ENCODE results near the gene PEX10. TPM values are rescaled to one million over a fixed set of nuclear protein-coding genes. Genes with fewer than 3 reads are reported as not detected.

The PEX10 gene
- total RNA-seq, 5 donors from 2014 or later (not counting 1 experiment from before 2014, with no cell fraction given), result 11.7 to 13.2 (median 12.2) TPM

DNA sequence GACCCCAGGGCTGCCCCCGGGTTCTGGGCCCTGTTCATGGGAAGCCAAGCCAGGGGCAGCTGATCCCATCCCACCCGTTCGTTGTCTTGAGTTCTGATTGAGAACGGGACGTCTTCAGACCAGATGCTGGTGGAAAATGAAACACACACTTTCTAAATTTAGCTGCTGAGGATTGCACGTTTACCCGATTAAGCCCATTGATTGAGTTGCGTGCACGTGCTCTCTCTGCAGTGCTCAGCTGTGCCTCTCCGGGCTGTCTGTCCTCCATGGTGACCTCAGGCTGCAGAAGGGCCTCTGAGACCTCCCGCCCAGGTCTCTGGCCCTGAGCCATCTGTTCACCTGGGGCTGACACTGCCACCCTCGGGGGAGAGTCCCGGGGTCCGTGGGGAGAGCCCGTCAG is 27.0 kb upstream of the PEX10 start:
- Histone ChIP-seq H3K27me3 (replicated peaks in 1 of 2; ENCODE audit: control insufficient read depth in 2 of 2, extremely low read depth in 1 of 2, insufficient read depth in 2 of 2, low read length in 1 of 2) (peaks cover 0 to 31% of the 10 kb centered on the region in 2 experiments), H3K4me3 (ENCODE audit: control insufficient read depth in 1 of 2, extremely low read depth in 1 of 2, low read length in 1 of 2) (no peak overlapping the region), H3K9me3 (no peaks in the 10 kb centered on the region), H3K4me1 (ENCODE audit: control insufficient read depth in 1 of 2, extremely low read depth in 1 of 2, insufficient read depth in 2 of 2, low read length in 2 of 2) (peaks cover 0 to 10% of the 10 kb centered on the region in 2 experiments), H3K27ac (ENCODE audit: low read length) (no peak overlapping the region), H3K36me3 (ENCODE audit: control insufficient read depth in 2 of 2, extremely low read depth in 1 of 2, insufficient read depth in 1 of 2, low read length in 1 of 2) (no peaks in the 10 kb centered on the region)
- H3K27me3 Mint-ChIP-seq, result peaks cover 5% of the 10 kb centered on the region in 2 donors
- no peak for DNase-seq
- 63% methylated on average over 13 of the region's 15 CpGs for WGBS (ENCODE audit: insufficient coverage)
- no peak overlapping the region for H3K27ac Mint-ChIP-seq
- ChIA-PET CTCF (no interaction called here), POLR2A (no interaction called here)
- no peaks in the 10 kb centered on the region for H3K9me3 Mint-ChIP-seq
- no peak for ATAC-seq (replicated peaks in 1 of 4)
- H3K4me3 Mint-ChIP-seq, result no peak overlapping the region
- no peaks in the 10 kb centered on the region for H3K4me1 Mint-ChIP-seq
- H3K36me3 Mint-ChIP-seq, result peaks cover 3% of the 10 kb centered on the region

DNA sequence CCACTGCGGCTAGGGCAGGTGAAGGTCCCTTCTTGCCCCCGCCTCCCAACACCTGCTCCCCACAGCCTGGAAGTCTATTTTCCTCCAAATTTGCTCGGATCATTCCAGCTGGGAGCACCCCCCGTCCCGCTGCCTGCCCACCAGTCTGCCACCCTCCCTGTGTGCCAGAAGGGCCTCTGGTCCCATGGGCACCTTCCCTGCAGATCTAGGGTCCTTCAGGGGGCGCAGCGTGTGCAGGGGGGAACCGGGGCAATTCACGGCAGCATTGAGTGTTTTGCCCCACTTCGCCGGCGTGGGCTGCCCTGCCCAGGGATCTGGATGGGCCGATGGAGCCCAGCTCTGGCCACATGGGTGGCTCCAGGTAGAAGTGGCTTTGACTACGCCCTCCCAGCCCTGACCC is 26.3 kb upstream of the PEX10 start:
- DNase-seq (no peak), ATAC-seq (replicated peaks in 1 of 4) (no peak)
- H3K9me3 ChIP-seq, result no peaks in the 10 kb centered on the region
- Mint-ChIP-seq H3K27me3 (peaks cover 5% of the 10 kb centered on the region in 2 donors), H3K4me1 (no peaks in the 10 kb centered on the region), H3K36me3 (peaks cover 3% of the 10 kb centered on the region), H3K9me3 (no peaks in the 10 kb centered on the region), H3K27ac (no peak overlapping the region), H3K4me3 (no peak overlapping the region)
- no peak overlapping the region for H3K4me3 ChIP-seq (ENCODE audit: control insufficient read depth in 1 of 2, extremely low read depth in 1 of 2, low read length in 1 of 2)
- peaks cover 0 to 31% of the 10 kb centered on the region in 2 experiments for H3K27me3 ChIP-seq (replicated peaks in 1 of 2; ENCODE audit: control insufficient read depth in 2 of 2, extremely low read depth in 1 of 2, insufficient read depth in 2 of 2, low read length in 1 of 2)
- WGBS (ENCODE audit: insufficient coverage), result 86% methylated on average over 12 of the region's 14 CpGs
- ChIA-PET POLR2A (no interaction called here), CTCF (no interaction called here)
- peaks cover 0 to 6% of the 10 kb centered on the region in 2 experiments for H3K4me1 ChIP-seq (ENCODE audit: control insufficient read depth in 1 of 2, extremely low read depth in 1 of 2, insufficient read depth in 2 of 2, low read length in 2 of 2)
- no peak overlapping the region for H3K27ac ChIP-seq (ENCODE audit: low read length)
- no peaks in the 10 kb centered on the region for H3K36me3 ChIP-seq (ENCODE audit: control insufficient read depth in 2 of 2, extremely low read depth in 1 of 2, insufficient read depth in 1 of 2, low read length in 1 of 2)

- H3K4me3 ChIP-seq (ENCODE audit: control insufficient read depth in 1 of 2, extremely low read depth in 1 of 2, low read length in 1 of 2), result no peak overlapping the region
- no peak for ATAC-seq (replicated peaks in 1 of 4)
- ChIA-PET CTCF (no interaction called here), POLR2A (no interaction called here)
- no peak overlapping the region for H3K4me3 Mint-ChIP-seq
- peaks cover 0 to 3% of the 10 kb centered on the region in 2 experiments for H3K4me1 ChIP-seq (ENCODE audit: control insufficient read depth in 1 of 2, extremely low read depth in 1 of 2, insufficient read depth in 2 of 2, low read length in 2 of 2)
- H3K4me1 Mint-ChIP-seq, result no peaks in the 10 kb centered on the region
- H3K9me3 Mint-ChIP-seq, result no peaks in the 10 kb centered on the region
- H3K27me3 ChIP-seq (replicated peaks in 1 of 2; ENCODE audit: control insufficient read depth in 2 of 2, extremely low read depth in 1 of 2, insufficient read depth in 2 of 2, low read length in 1 of 2), result peaks cover 0 to 29% of the 10 kb centered on the region in 2 experiments
- no peak for DNase-seq
- no peaks in the 10 kb centered on the region for H3K36me3 ChIP-seq (ENCODE audit: control insufficient read depth in 2 of 2, extremely low read depth in 1 of 2, insufficient read depth in 1 of 2, low read length in 1 of 2)
- WGBS (ENCODE audit: insufficient coverage), result 86% methylated on average over 15 of the region's 15 CpGs
- H3K27ac Mint-ChIP-seq, result no peak overlapping the region
- H3K27me3 Mint-ChIP-seq, result peaks cover 5% of the 10 kb centered on the region in 2 donors
- peaks cover 3% of the 10 kb centered on the region for H3K36me3 Mint-ChIP-seq
- no peak overlapping the region for H3K27ac ChIP-seq (ENCODE audit: low read length)
- no peaks in the 10 kb centered on the region for H3K9me3 ChIP-seq
These were observed 25.7 kb upstream of the PEX10 start for GRCh38 chr1:2438038-2438437.

DNA sequence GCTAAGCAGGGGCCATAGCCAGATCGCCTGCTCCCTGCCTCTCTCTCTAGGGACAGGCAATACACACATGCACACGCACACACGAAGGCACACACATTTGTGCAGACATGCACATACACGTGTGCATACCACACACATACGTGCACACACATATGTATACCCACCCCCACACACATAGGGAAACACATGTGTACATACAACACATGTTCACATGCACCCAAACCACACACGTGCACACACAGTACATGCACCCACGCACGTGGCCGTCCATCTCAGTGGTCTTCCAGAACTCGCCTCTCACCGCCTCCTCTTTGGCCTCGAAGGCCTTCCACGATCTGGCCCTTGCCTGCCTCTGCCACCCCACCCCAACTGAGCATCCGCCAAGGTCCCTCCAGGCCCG is 25.3 kb upstream of the PEX10 start:
- no peaks in the 10 kb centered on the region for H3K4me1 ChIP-seq (ENCODE audit: control insufficient read depth in 1 of 2, extremely low read depth in 1 of 2, insufficient read depth in 2 of 2, low read length in 2 of 2)

GRCh38 chr1:2436876-2437275 is 24.5 kb upstream of the PEX10 start:
- ATAC-seq (replicated peaks in 1 of 4) (no peak), DNase-seq (no peak)
- ChIA-PET POLR2A (no interaction called here), CTCF (no interaction called here)
- WGBS (ENCODE audit: insufficient coverage), result 78% methylated on average over 4 of the region's 7 CpGs
- Mint-ChIP-seq H3K27me3 (no peaks in the 10 kb centered on the region), H3K4me1 (no peaks in the 10 kb centered on the region), H3K36me3 (peaks cover 3% of the 10 kb centered on the region), H3K27ac (no peak overlapping the region), H3K9me3 (no peaks in the 10 kb centered on the region), H3K4me3 (no peak overlapping the region)
- Histone ChIP-seq H3K36me3 (ENCODE audit: control insufficient read depth in 2 of 2, extremely low read depth in 1 of 2, insufficient read depth in 1 of 2, low read length in 1 of 2) (no peaks in the 10 kb centered on the region), H3K9me3 (no peaks in the 10 kb centered on the region), H3K4me3 (ENCODE audit: control insufficient read depth in 1 of 2, extremely low read depth in 1 of 2, low read length in 1 of 2) (no peak overlapping the region), H3K4me1 (ENCODE audit: control insufficient read depth in 1 of 2, extremely low read depth in 1 of 2, insufficient read depth in 2 of 2, low read length in 2 of 2) (no peaks in the 10 kb centered on the region), H3K27ac (ENCODE audit: low read length) (no peak overlapping the region), H3K27me3 (replicated peaks in 1 of 2; ENCODE audit: control insufficient read depth in 2 of 2, extremely low read depth in 1 of 2, insufficient read depth in 2 of 2, low read length in 1 of 2) (peaks cover 0 to 18% of the 10 kb centered on the region in 2 experiments)

More for the DNA sequence above, 25.3 kb upstream of the PEX10 start:
- peak overlapping the region in 1 of 2 donors; percentile 20 for H3K27ac Mint-ChIP-seq
- Histone ChIP-seq H3K27ac (ENCODE audit: low read length) (no peak overlapping the region), H3K9me3 (no peaks in the 10 kb centered on the region), H3K36me3 (ENCODE audit: control insufficient read depth in 2 of 2, extremely low read depth in 1 of 2, insufficient read depth in 1 of 2, low read length in 1 of 2) (no peaks in the 10 kb centered on the region), H3K4me3 (ENCODE audit: control insufficient read depth in 1 of 2, extremely low read depth in 1 of 2, low read length in 1 of 2) (no peak overlapping the region), H3K27me3 (replicated peaks in 1 of 2; ENCODE audit: control insufficient read depth in 2 of 2, extremely low read depth in 1 of 2, insufficient read depth in 2 of 2, low read length in 1 of 2) (peaks cover 0 to 26% of the 10 kb centered on the region in 2 experiments)
- 89% methylated on average over 15 of the region's 15 CpGs for WGBS (ENCODE audit: insufficient coverage)
- no peaks in the 10 kb centered on the region for H3K9me3 Mint-ChIP-seq
- peaks cover 3% of the 10 kb centered on the region for H3K36me3 Mint-ChIP-seq
- DNase-seq (no peak), ATAC-seq (replicated peaks in 1 of 4) (no peak)
- H3K27me3 Mint-ChIP-seq, result peaks cover 3% of the 10 kb centered on the region in 2 donors
- ChIA-PET CTCF (no interaction called here), POLR2A (no interaction called here)
- H3K4me1 Mint-ChIP-seq, result no peaks in the 10 kb centered on the region
- no peak overlapping the region for H3K4me3 Mint-ChIP-seq

DNA sequence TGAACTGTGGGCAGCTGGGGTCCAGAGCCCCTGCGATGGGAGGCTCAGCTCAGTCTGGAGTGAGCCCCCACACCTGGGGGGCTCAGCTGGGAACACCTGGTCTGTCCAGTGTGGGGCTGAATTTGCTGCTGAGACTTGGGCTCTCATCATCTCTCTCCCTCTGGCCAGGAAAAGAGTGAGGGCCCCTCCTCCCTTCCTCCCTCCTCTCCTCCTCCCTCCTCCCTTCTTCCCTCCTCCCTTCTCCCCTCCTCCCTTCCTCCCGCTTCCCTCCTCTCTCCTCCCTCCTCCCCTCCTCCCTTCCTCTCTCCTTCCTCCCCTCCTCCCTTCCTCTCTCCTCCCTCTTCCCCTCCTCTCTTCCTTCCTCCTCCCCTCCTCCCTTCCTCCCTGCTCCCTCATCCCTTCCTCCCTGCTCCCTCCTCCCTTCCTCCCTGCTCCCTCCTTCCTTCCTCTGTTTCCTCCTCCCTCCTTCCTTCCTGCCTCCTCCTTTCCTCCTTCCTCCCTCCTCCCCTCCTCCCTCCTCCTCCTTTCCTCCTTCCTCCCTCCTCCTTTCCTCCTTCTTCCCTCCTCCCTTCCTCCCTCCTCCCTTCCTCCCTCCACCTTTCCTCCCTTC is 23.5 kb upstream of the PEX10 start:
- H3K4me1 ChIP-seq (ENCODE audit: control insufficient read depth in 1 of 2, extremely low read depth in 1 of 2, insufficient read depth in 2 of 2, low read length in 2 of 2), result no peaks in the 10 kb centered on the region
- WGBS (ENCODE audit: insufficient coverage), result 68% methylated on average over 2 of the region's 2 CpGs
- no peak overlapping the region for H3K27ac Mint-ChIP-seq
- H3K36me3 ChIP-seq (ENCODE audit: control insufficient read depth in 2 of 2, extremely low read depth in 1 of 2, insufficient read depth in 1 of 2, low read length in 1 of 2), result no peaks in the 10 kb centered on the region
- ChIA-PET POLR2A (no interaction called here), CTCF (no interaction called here)
- H3K27me3 ChIP-seq (replicated peaks in 1 of 2; ENCODE audit: control insufficient read depth in 2 of 2, extremely low read depth in 1 of 2, insufficient read depth in 2 of 2, low read length in 1 of 2), result peaks cover 0 to 12% of the 10 kb centered on the region in 2 experiments
- DNase-seq, result no peak
- H3K9me3 Mint-ChIP-seq, result no peaks in the 10 kb centered on the region
- H3K36me3 Mint-ChIP-seq, result peaks cover 3% of the 10 kb centered on the region
- H3K4me3 Mint-ChIP-seq, result no peak overlapping the region
- H3K27ac ChIP-seq (ENCODE audit: low read length), result peak overlapping the region; percentile 7
- no peaks in the 10 kb centered on the region for H3K9me3 ChIP-seq
- H3K27me3 Mint-ChIP-seq, result no peaks in the 10 kb centered on the region
- no peaks in the 10 kb centered on the region for H3K4me1 Mint-ChIP-seq
- H3K4me3 ChIP-seq (ENCODE audit: control insufficient read depth in 1 of 2, extremely low read depth in 1 of 2, low read length in 1 of 2), result no peak overlapping the region
- no peak for ATAC-seq (replicated peaks in 1 of 4)

DNA sequence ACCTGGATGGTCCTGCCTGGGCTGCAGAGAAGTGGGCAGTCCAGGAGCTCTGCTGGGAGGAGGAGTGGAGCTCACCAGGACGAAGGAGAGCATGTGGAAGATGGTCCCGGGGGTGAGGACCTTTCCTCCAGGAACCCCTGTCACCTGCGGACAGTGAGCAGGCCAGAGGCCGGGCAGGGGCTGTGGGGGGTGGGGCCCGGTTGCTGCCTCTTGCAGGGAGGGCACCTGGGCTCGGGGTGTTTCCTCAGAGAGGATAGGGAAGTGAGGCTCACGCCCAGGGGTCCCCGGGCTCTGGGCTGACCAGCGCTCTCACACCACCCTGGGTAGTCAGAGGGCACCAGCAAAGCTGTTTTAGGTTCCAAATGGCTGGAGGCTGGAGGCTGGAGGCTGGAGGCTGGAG is 22.7 kb upstream of the PEX10 start:
- 76% methylated on average over 9 of the region's 9 CpGs for WGBS (ENCODE audit: insufficient coverage)
- H3K9me3 ChIP-seq, result no peaks in the 10 kb centered on the region
- Mint-ChIP-seq H3K4me1 (no peaks in the 10 kb centered on the region), H3K27ac (no peak overlapping the region), H3K36me3 (peaks cover 3% of the 10 kb centered on the region), H3K9me3 (no peaks in the 10 kb centered on the region), H3K4me3 (no peak overlapping the region), H3K27me3 (no peaks in the 10 kb centered on the region)
- H3K27me3 ChIP-seq (replicated peaks in 1 of 2; ENCODE audit: control insufficient read depth in 2 of 2, extremely low read depth in 1 of 2, insufficient read depth in 2 of 2, low read length in 1 of 2), result peaks cover 0 to 16% of the 10 kb centered on the region in 2 experiments
- ChIA-PET CTCF (no interaction called here), POLR2A (no interaction called here)
- H3K4me1 ChIP-seq (ENCODE audit: control insufficient read depth in 1 of 2, extremely low read depth in 1 of 2, insufficient read depth in 2 of 2, low read length in 2 of 2), result no peaks in the 10 kb centered on the region
- H3K27ac ChIP-seq (ENCODE audit: low read length), result no peak overlapping the region
- no peak overlapping the region for H3K4me3 ChIP-seq (ENCODE audit: control insufficient read depth in 1 of 2, extremely low read depth in 1 of 2, low read length in 1 of 2)
- ATAC-seq (replicated peaks in 1 of 4), result no peak
- no peaks in the 10 kb centered on the region for H3K36me3 ChIP-seq (ENCODE audit: control insufficient read depth in 2 of 2, extremely low read depth in 1 of 2, insufficient read depth in 1 of 2, low read length in 1 of 2)
- no peak for DNase-seq

Measured in T-cell (primary cell).